HG03066 (cell line): ENCODE data around the gene STK36.

Experiments used
- ATAC-seq: cut with Tn5 transposase; IDR thresholded peaks from one replicate; pipeline ENCODE4 v1.9.1; 2021; ENCODE audit warnings: low read depth; ENCODE audit not compliant: unreplicated experiment

Gene STK36

GRCh38 chr2:218718058-218718457 lies 46.2 kb downstream of the STK36 start:
- no peak for ATAC-seq

GRCh38 chr2:218719457-218719856 lies 47.6 kb downstream of the STK36 start:
- no peak for ATAC-seq

GRCh38 chr2:218720048-218721041 lies 48.5 kb downstream of the STK36 start:
- ATAC-seq = no peak

GRCh38 chr2:218721488-218721887 lies 49.6 kb downstream of the STK36 start:
- ATAC-seq = no peak

- ATAC-seq = no peak
These were observed 50.0 kb downstream of the STK36 start for GRCh38 chr2:218721934-218722333.

GRCh38 chr2:218722419-218722818 lies 50.5 kb downstream of the STK36 start:
- ATAC-seq = no peak

GRCh38 chr2:218722876-218723785 lies 51.2 kb downstream of the STK36 start:
- ATAC-seq = no peak

- ATAC-seq = no peak
These were observed 54.2 kb downstream of the STK36 start for GRCh38 chr2:218726004-218726574.

- no peak for ATAC-seq
These were observed 55.7 kb downstream of the STK36 start for GRCh38 chr2:218727502-218728165.

- ATAC-seq = no peak
These were observed 57.8 kb downstream of the STK36 start for GRCh38 chr2:218729640-218730039.

- ATAC-seq = no peak
These were observed 60.3 kb downstream of the STK36 start for GRCh38 chr2:218732052-218732760.

- ATAC-seq = no peak
These were observed 60.9 kb downstream of the STK36 start for GRCh38 chr2:218732761-218733158.

GRCh38 chr2:218733171-218734021 lies 61.5 kb downstream of the STK36 start:
- ATAC-seq = no peak

GRCh38 chr2:218734190-218734975 lies 62.5 kb downstream of the STK36 start:
- no peak for ATAC-seq

- no peak for ATAC-seq
These were observed 64.6 kb downstream of the STK36 start for GRCh38 chr2:218736531-218736930.

- ATAC-seq = no peak
These were observed 71.2 kb downstream of the STK36 start for GRCh38 chr2:218743068-218743467.

GRCh38 chr2:218744615-218745014 lies 72.7 kb downstream of the STK36 start:
- no peak for ATAC-seq

- ATAC-seq = no peak
These were observed 73.3 kb downstream of the STK36 start for GRCh38 chr2:218745160-218745558.
